ENCODE measurements around the gene CSF2RB. TPM values are rescaled to one million over a fixed set of nuclear protein-coding genes. Genes with fewer than 3 reads are reported as not detected.

CSF2RB gene
- total RNA-seq, 1 donor from 2014 or later, result not detected

GRCh38 chr22:36933629-36934417, 20.4 kb downstream of the CSF2RB start:
- Histone ChIP-seq H3K4me1 (no peaks in the 10 kb centered on the region), H3K79me2 (ENCODE audit: low read depth) (no peaks in the 10 kb centered on the region), H3K9ac (no peak overlapping the region), H2AFZ (replicated peaks) (no peak overlapping the region), H3K36me3 (no peaks in the 10 kb centered on the region), H3F3A (ENCODE audit: low read depth) (no peaks in the 10 kb centered on the region), H3K4me2 (no peak overlapping the region), H3K9me3 (ENCODE audit: low read depth) (no peaks in the 10 kb centered on the region), H3K27me3 (no peaks in the 10 kb centered on the region), H4K20me1 (ENCODE audit: low read depth) (no peaks in the 10 kb centered on the region), H3K4me3 (no peak overlapping the region), H3K27ac (no peak overlapping the region)
- no peak for DNase-seq (ENCODE audit: low spot score)
- Mint-ChIP-seq H3K4me3 (no peak overlapping the region), H3K27me3 (ENCODE audit: insufficient read depth, low read depth) (peaks cover 8% of the 10 kb centered on the region), H3K36me3 (no peaks in the 10 kb centered on the region), H3K27ac (no peak overlapping the region), H3K4me1 (peaks cover 12% of the 10 kb centered on the region), H3K9me3 (no peaks in the 10 kb centered on the region)
- no peak for TF ChIP-seq CTCF (IDR thresholded peaks at IDR 0.05)
- no peak for TF ChIP-seq EZH2phosphoT487 (IDR thresholded peaks at IDR 0.05)
- TF ChIP-seq EZH2 (IDR thresholded peaks at IDR 0.05), result no peak

GRCh38 chr22:36934418-36935312, 21.2 kb downstream of the CSF2RB start:
- H3K27me3 Mint-ChIP-seq (ENCODE audit: insufficient read depth, low read depth), result peaks cover 8% of the 10 kb centered on the region
- H3K9me3 ChIP-seq (ENCODE audit: low read depth), result no peaks in the 10 kb centered on the region
- H3K4me2 ChIP-seq, result no peak overlapping the region
- DNase-seq (ENCODE audit: low spot score), result no peak
- H2AFZ ChIP-seq (replicated peaks), result no peak overlapping the region
- no peaks in the 10 kb centered on the region for H4K20me1 ChIP-seq (ENCODE audit: low read depth)
- no peak for TF ChIP-seq EZH2phosphoT487 (IDR thresholded peaks at IDR 0.05)
- no peak for TF ChIP-seq CTCF (IDR thresholded peaks at IDR 0.05)
- TF ChIP-seq EZH2 (IDR thresholded peaks at IDR 0.05), result no peak
- peaks cover 12% of the 10 kb centered on the region for H3K4me1 Mint-ChIP-seq
- H3K9ac ChIP-seq, result no peak overlapping the region
- H3K27me3 ChIP-seq, result no peaks in the 10 kb centered on the region
- H3K4me1 ChIP-seq, result no peaks in the 10 kb centered on the region
- no peak overlapping the region for H3K27ac ChIP-seq
- no peaks in the 10 kb centered on the region for H3K36me3 ChIP-seq
- no peak overlapping the region for H3K4me3 Mint-ChIP-seq
- H3F3A ChIP-seq (ENCODE audit: low read depth), result no peaks in the 10 kb centered on the region
- no peak overlapping the region for H3K27ac Mint-ChIP-seq
- no peaks in the 10 kb centered on the region for H3K79me2 ChIP-seq (ENCODE audit: low read depth)
- H3K4me3 ChIP-seq, result no peak overlapping the region
- no peaks in the 10 kb centered on the region for H3K36me3 Mint-ChIP-seq
- no peaks in the 10 kb centered on the region for H3K9me3 Mint-ChIP-seq

GRCh38 chr22:36935313-36935610, 21.8 kb downstream of the CSF2RB start:
- H3K4me1 Mint-ChIP-seq, result peaks cover 8% of the 10 kb centered on the region
- DNase-seq (ENCODE audit: low spot score), result no peak
- H3K4me2 ChIP-seq, result no peak overlapping the region
- no peak for TF ChIP-seq EZH2 (IDR thresholded peaks at IDR 0.05)
- no peaks in the 10 kb centered on the region for H3K4me1 ChIP-seq
- H3K27me3 Mint-ChIP-seq (ENCODE audit: insufficient read depth, low read depth), result peaks cover 8% of the 10 kb centered on the region
- H3K36me3 Mint-ChIP-seq, result no peaks in the 10 kb centered on the region
- H3K79me2 ChIP-seq (ENCODE audit: low read depth), result no peaks in the 10 kb centered on the region
- no peaks in the 10 kb centered on the region for H3K27me3 ChIP-seq
- H3K4me3 Mint-ChIP-seq, result no peak overlapping the region
- H3K4me3 ChIP-seq, result no peak overlapping the region
- H3K36me3 ChIP-seq, result no peaks in the 10 kb centered on the region
- H2AFZ ChIP-seq (replicated peaks), result no peak overlapping the region
- no peaks in the 10 kb centered on the region for H3K9me3 ChIP-seq (ENCODE audit: low read depth)
- H4K20me1 ChIP-seq (ENCODE audit: low read depth), result no peaks in the 10 kb centered on the region
- no peak overlapping the region for H3K9ac ChIP-seq
- H3F3A ChIP-seq (ENCODE audit: low read depth), result no peaks in the 10 kb centered on the region
- H3K27ac ChIP-seq, result no peak overlapping the region
- H3K9me3 Mint-ChIP-seq, result no peaks in the 10 kb centered on the region
- H3K27ac Mint-ChIP-seq, result no peak overlapping the region
